PC-3 (cell line): ENCODE data around the gene KPNA5. TPM values are rescaled to one million over a fixed set of nuclear protein-coding genes. Genes with fewer than 3 reads are reported as not detected.

Source experiments
- ATAC-seq: fragments of 200-7000 bp; cut with Tn5 transposase; 2 replicates; pipeline ENCODE4 v1.9.1; 2020; ENCODE audit warnings: mild to moderate bottlenecking, moderate library complexity
- BruUV-seq: library from RNA; stranded (reverse); fragments of 400-500 nt; replicated peaks from 2 replicates; lab custom pipeline; 2021; lab: Mats Ljungman, UMichigan
- CTCF ChIA-PET: fragments of 300-600 bp; sonication (Branson Sonifier 250); formaldehyde crosslinking; loops from one replicate; lab custom pipeline; 2022; ENCODE audit warnings: antibody characterized with exemption; lab: Charles Lee
- POLR2A ChIA-PET: fragments of 300-600 bp; sonication (Branson Sonifier 250); formaldehyde crosslinking; loops from one replicate; lab custom pipeline; 2022; ENCODE audit warnings: antibody characterized with exemption; ENCODE audit not compliant: unreplicated experiment; lab: Charles Lee
- DNase-seq: peaks from one replicate; pipeline ENCODE4 v3.0.0-alpha.2; 2015
- H2AFZ ChIP-seq: fragments of 300-600 bp; sonication (generic); 2 replicates; pipeline ENCODE4 v1.6.0; 2016; ENCODE audit warnings: antibody characterized with exemption, low read length
- H3F3A ChIP-seq: fragments of 300-600 bp; sonication (generic); one replicate; pipeline ENCODE4 v1.6.0; 2017; ENCODE audit warnings: antibody characterized with exemption, low read length, control low read depth, mild to moderate bottlenecking; ENCODE audit not compliant: unreplicated experiment
- H3K27ac ChIP-seq: fragments of 300-600 bp; sonication (generic); 2 replicates; pipeline ENCODE4 v1.5.1; 2016; ENCODE audit warnings: mild to moderate bottlenecking, low read length
- H3K27me3 ChIP-seq: fragments of 300-600 bp; sonication (generic); 2 replicates; pipeline ENCODE4 v1.6.1; 2016; ENCODE audit warnings: low read length, mixed read lengths
- H3K36me3 ChIP-seq: fragments of 300-600 bp; sonication (generic); 2 replicates; pipeline ENCODE4 v1.6.1; 2016; ENCODE audit warnings: low read depth, mixed run types, low read length, mixed read lengths
- H3K4me1 ChIP-seq: fragments of 300-600 bp; sonication (generic); 2 replicates; pipeline ENCODE4 v1.5.1; 2016; ENCODE audit warnings: low read length; ENCODE audit not compliant: insufficient read depth
- H3K4me2 ChIP-seq: fragments of 300-600 bp; sonication (generic); 2 replicates; pipeline ENCODE4 v1.6.0; 2016; ENCODE audit warnings: low read length
- H3K4me3 ChIP-seq: fragments of 300-600 bp; sonication (generic); 2 replicates; pipeline ENCODE4 v1.5.1; 2016; ENCODE audit warnings: mild to moderate bottlenecking, low read length, mixed read lengths
- H3K79me2 ChIP-seq: fragments of 300-600 bp; sonication (generic); 2 replicates; pipeline ENCODE4 v1.6.1; 2017; ENCODE audit warnings: low read length, mixed read lengths
- H3K9ac ChIP-seq: fragments of 300-600 bp; sonication (generic); 2 replicates; pipeline ENCODE4 v1.6.0; 2016; ENCODE audit warnings: mild to moderate bottlenecking, low read length
- H3K9me2 ChIP-seq: fragments of 300-600 bp; sonication (generic); replicated peaks from 2 replicates; pipeline ENCODE4 v1.6.1; 2016; ENCODE audit warnings: mixed run types, low read length, mixed read lengths
- H3K9me3 ChIP-seq: fragments of 300-600 bp; sonication (generic); 2 replicates; pipeline ENCODE4 v1.6.1; 2016; ENCODE audit warnings: low read length, mixed read lengths
- H4K20me1 ChIP-seq: fragments of 300-600 bp; sonication (generic); 2 replicates; pipeline ENCODE4 v1.6.1; 2016; ENCODE audit warnings: low read length, mixed read lengths
- EZH2 ChIP-seq: fragments of 300-600 bp; sonication (generic); IDR thresholded peaks from one replicate; pipeline ENCODE4 v1.6.1; 2017; ENCODE audit warnings: antibody characterized with exemption, mild to moderate bottlenecking, low read length; ENCODE audit not compliant: unreplicated experiment
- EZH2phosphoT487 ChIP-seq: fragments of 300-600 bp; sonication (generic); IDR thresholded peaks from 2 replicates; pipeline ENCODE4 v1.6.1; 2018; ENCODE audit warnings: mild to moderate bottlenecking, antibody characterized with exemption, low read length, borderline replicate concordance
- intact Hi-C: fragments of 100-400 bp; cut with micrococcal nuclease; formaldehyde crosslinking; loops from 2 replicates; pipeline ENCODE4 v1.9.0; 2023
- total RNA-seq: library from RNA; depleted of rRNA; stranded (reverse); fragments of >200 nt; gene quantifications from 2 replicates; pipeline ENCODE4 v1.2.3, GENCODE V29; 2014
- TF ChIP-seq, protein P1 (sequence below): fragments of 300-600 bp; sonication (generic); conservative IDR thresholded peaks from 2 replicates; pipeline ENCODE4 v1.5.1; 2017; ENCODE audit warnings: antibody characterized with exemption, low read depth, mild to moderate bottlenecking, low read length

The KPNA5 gene
- total RNA-seq, 1 experiment from 2014 or later, result 4.9 TPM

DNA sequence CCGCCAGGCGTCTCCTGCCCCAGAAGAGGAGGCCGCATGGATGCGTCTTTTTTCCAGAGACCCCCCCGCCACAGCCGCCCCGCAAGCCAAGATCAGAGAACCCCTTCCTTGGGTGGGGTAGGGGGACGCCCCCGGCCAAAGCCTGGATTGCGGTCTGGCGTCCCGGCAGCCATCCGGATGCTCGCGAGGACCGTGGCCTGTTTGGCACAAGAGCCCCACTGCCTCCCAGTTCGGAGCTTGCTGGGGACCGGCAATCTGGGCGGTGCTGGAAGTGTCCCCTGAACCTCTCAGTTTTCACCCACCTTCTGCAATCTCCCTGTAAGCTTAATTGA, 83.6 kb downstream of the KPNA5 start:
- ChIA-PET CTCF (no interaction called here), POLR2A (no interaction called here)
- Histone ChIP-seq H4K20me1 (no peaks in the 10 kb centered on the region), H3K27ac (no peak overlapping the region), H3K9ac (no peak overlapping the region), H3K4me3 (no peak overlapping the region), H3F3A (no peaks in the 10 kb centered on the region), H3K4me1 (no peaks in the 10 kb centered on the region), H3K27me3 (no peaks in the 10 kb centered on the region), H2AFZ (no peak overlapping the region), H3K79me2 (no peaks in the 10 kb centered on the region), H3K4me2 (no peak overlapping the region), H3K36me3 (no peaks in the 10 kb centered on the region), H3K9me3 (no peaks in the 10 kb centered on the region), H3K9me2 (no peaks in the 10 kb centered on the region)
- no peak for TF ChIP-seq EZH2
- TF ChIP-seq, protein P1, sequence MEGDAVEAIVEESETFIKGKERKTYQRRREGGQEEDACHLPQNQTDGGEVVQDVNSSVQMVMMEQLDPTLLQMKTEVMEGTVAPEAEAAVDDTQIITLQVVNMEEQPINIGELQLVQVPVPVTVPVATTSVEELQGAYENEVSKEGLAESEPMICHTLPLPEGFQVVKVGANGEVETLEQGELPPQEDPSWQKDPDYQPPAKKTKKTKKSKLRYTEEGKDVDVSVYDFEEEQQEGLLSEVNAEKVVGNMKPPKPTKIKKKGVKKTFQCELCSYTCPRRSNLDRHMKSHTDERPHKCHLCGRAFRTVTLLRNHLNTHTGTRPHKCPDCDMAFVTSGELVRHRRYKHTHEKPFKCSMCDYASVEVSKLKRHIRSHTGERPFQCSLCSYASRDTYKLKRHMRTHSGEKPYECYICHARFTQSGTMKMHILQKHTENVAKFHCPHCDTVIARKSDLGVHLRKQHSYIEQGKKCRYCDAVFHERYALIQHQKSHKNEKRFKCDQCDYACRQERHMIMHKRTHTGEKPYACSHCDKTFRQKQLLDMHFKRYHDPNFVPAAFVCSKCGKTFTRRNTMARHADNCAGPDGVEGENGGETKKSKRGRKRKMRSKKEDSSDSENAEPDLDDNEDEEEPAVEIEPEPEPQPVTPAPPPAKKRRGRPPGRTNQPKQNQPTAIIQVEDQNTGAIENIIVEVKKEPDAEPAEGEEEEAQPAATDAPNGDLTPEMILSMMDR, result no peak
- no peak for TF ChIP-seq EZH2phosphoT487
- no peak for DNase-seq
- ATAC-seq, result no peak
- no TSS peak for BruUV-seq
- intact Hi-C loops, result no loop called here

DNA sequence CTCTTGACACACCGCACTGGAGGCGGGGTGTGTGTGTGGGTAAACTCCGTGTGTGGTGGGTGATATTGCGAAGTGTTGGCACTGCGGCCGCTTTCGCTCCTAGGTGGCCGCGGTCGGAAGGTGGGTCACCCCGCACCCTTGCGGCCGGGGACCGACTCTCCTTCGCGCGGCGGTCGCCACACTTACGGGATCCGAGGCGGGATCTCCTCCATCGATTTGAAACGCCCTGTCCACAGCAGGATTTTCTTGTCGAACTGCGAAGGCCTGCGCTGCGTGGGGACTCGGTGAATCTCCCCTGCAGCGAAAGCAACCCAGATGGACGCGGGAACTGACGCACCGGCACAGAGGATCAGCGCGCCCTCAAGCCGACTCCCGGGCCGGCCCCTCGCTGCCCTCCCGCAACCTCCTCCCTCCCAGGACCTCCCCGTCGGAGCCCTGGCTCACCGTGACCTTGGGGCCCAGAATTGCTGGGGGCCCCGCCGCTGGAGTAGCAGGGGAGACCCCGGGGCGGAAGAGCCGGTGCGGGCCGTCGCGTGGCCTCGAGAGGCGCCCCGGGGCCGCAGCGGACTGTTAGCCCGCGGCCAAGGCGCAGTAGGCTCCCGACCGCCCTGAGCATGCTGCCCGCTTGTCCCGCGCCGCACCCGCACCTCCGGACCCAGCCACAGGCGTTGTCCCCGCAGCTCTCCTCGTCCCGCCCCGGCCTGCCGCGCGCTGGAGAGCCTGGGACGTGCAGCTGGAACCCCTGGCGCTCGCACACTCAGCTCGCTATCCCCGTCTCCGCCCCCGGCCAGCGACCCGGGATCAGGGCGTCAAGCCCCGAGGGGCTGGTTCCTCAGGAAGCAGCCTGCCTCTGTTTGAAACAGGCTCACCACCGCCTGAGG, 84.2 kb downstream of the KPNA5 start, which contains the start of gene FAM162B:
FAM162B (minus strand) TSS at position 759 of the 881 bp plus-strand sequence; CDS start at position 616, 143 bp downstream.
- Histone ChIP-seq H4K20me1 (no peaks in the 10 kb centered on the region), H3K4me1 (no peaks in the 10 kb centered on the region), H3K9me3 (no peaks in the 10 kb centered on the region), H3K79me2 (no peaks in the 10 kb centered on the region), H3K4me3 (no peak within 1 kb of the TSS), H3K36me3 (no peaks in the 10 kb centered on the region), H2AFZ (no peak within 1 kb of the TSS), H3K9ac (no peak within 1 kb of the TSS), H3K27me3 (no peaks in the 10 kb centered on the region), H3F3A (no peaks in the 10 kb centered on the region), H3K4me2 (no peak within 1 kb of the TSS), H3K27ac (no peak within 1 kb of the TSS), H3K9me2 (no peaks in the 10 kb centered on the region)
- POLR2A ChIA-PET, result no interaction called here
- no peak for ATAC-seq
- CTCF ChIA-PET, result no interaction called here
- no TSS peak for BruUV-seq
- DNase-seq, result no peak
- intact Hi-C loops, result no loop called here
- TF ChIP-seq, protein P1, result no peak
- TF ChIP-seq EZH2 (no peak), EZH2phosphoT487 (no peak)

DNA sequence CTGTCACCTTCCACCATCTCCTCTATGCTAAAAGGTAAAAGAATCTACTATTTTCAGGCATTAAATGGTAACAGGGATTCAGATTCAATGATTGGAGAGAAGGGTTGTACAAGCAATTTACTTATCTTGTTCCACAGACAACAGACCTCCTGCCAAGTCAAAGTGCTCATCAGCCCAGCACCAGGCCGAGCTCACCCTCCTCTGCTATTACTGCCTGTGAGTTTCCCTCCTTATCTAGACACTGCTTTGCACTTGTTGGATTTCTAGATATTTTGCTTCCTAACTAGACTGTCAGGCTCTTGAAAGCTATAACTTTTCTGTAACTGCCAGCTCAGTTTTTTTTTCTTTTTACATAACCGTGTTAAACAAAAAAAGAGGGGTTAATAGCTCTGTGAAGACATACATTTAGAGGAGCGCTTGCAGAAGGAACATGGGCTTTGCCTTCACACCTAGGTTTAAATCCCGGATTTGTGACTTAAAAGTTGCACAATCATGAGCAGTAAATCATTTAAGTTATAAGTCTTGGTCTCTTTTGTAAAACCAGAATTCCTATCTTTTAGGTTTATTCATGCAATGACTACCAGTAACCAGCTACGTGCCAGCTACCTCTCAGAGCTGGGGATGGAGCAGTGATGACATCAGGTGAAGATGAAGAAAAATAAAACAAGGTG, 85.6 kb downstream of the KPNA5 start:
- no peak overlapping the region for H3K4me2 ChIP-seq
- H3K36me3 ChIP-seq, result no peaks in the 10 kb centered on the region
- DNase-seq (no peak), ATAC-seq (no peak)
- BruUV-seq, result no TSS peak
- H3K4me1 ChIP-seq, result no peaks in the 10 kb centered on the region
- H3K79me2 ChIP-seq, result no peaks in the 10 kb centered on the region
- no peaks in the 10 kb centered on the region for H3K9me3 ChIP-seq
- TF ChIP-seq EZH2phosphoT487 (no peak), EZH2 (no peak)
- TF ChIP-seq, protein P1, result no peak
- intact Hi-C loops, result no loop called here
- H2AFZ ChIP-seq, result no peak overlapping the region
- H3F3A ChIP-seq, result no peaks in the 10 kb centered on the region
- no peak overlapping the region for H3K27ac ChIP-seq
- H3K4me3 ChIP-seq, result no peak overlapping the region
- H4K20me1 ChIP-seq, result no peaks in the 10 kb centered on the region
- H3K9me2 ChIP-seq, result no peaks in the 10 kb centered on the region
- no peak overlapping the region for H3K9ac ChIP-seq
- ChIA-PET POLR2A (no interaction called here), CTCF (no interaction called here)
- H3K27me3 ChIP-seq, result no peaks in the 10 kb centered on the region
